Measurements from ENCODE around the gene PLXNC1.
A peak's percentile ranks its signal among the peaks of the same experiment; 100 is the strongest.

The PLXNC1 gene

GRCh38 chr12:94205822-94206221 is 57.4 kb downstream of the PLXNC1 start:
- DNase-seq (ENCODE audit: low spot score) = peak; percentile 24

- no peak for DNase-seq (ENCODE audit: low spot score)
These were observed 58.5 kb downstream of the PLXNC1 start for GRCh38 chr12:94206886-94207285.

GRCh38 chr12:94207467-94207848 is 59.1 kb downstream of the PLXNC1 start:
- no peak for DNase-seq (ENCODE audit: low spot score)

GRCh38 chr12:94207849-94208621 is 59.7 kb downstream of the PLXNC1 start:
- DNase-seq (ENCODE audit: low spot score) = peak; percentile 78

- DNase-seq (ENCODE audit: low spot score) = peak; percentile 63
These were observed 60.2 kb downstream of the PLXNC1 start for GRCh38 chr12:94208622-94208966.

GRCh38 chr12:94209240-94209639 is 60.9 kb downstream of the PLXNC1 start:
- DNase-seq (ENCODE audit: low spot score) = no peak

GRCh38 chr12:94211021-94211420 is 62.6 kb downstream of the PLXNC1 start:
- DNase-seq (ENCODE audit: low spot score) = no peak

GRCh38 chr12:94218233-94218632 is 69.9 kb downstream of the PLXNC1 start:
- DNase-seq (ENCODE audit: low spot score) = no peak

- no peak for DNase-seq (ENCODE audit: low spot score)
These were observed 71.4 kb downstream of the PLXNC1 start for GRCh38 chr12:94219622-94220302.

GRCh38 chr12:94220804-94221203 is 72.4 kb downstream of the PLXNC1 start:
- DNase-seq (ENCODE audit: low spot score) = no peak

GRCh38 chr12:94222351-94223084 is 74.1 kb downstream of the PLXNC1 start:
- DNase-seq (ENCODE audit: low spot score) = no peak

GRCh38 chr12:94223842-94224241 is 75.5 kb downstream of the PLXNC1 start:
- DNase-seq (ENCODE audit: low spot score) = no peak

- no peak for DNase-seq (ENCODE audit: low spot score)
These were observed 77.1 kb downstream of the PLXNC1 start for GRCh38 chr12:94225506-94225905.

- DNase-seq (ENCODE audit: low spot score) = no peak
These were observed 77.7 kb downstream of the PLXNC1 start for GRCh38 chr12:94225947-94226630.

GRCh38 chr12:94227066-94227465 is 78.7 kb downstream of the PLXNC1 start:
- DNase-seq (ENCODE audit: low spot score) = no peak

- DNase-seq (ENCODE audit: low spot score) = no peak
These were observed 80.1 kb downstream of the PLXNC1 start for GRCh38 chr12:94228488-94228907.

- no peak for DNase-seq (ENCODE audit: low spot score)
These were observed 81.5 kb downstream of the PLXNC1 start for GRCh38 chr12:94229902-94230301.

GRCh38 chr12:94230357-94230905 is 82.1 kb downstream of the PLXNC1 start:
- no peak for DNase-seq (ENCODE audit: low spot score)

GRCh38 chr12:94231709-94232108 is 83.3 kb downstream of the PLXNC1 start:
- no peak for DNase-seq (ENCODE audit: low spot score)

- DNase-seq (ENCODE audit: low spot score) = no peak
These were observed 87.5 kb downstream of the PLXNC1 start for GRCh38 chr12:94235848-94236247.

GRCh38 chr12:94239332-94239993 is 91.1 kb downstream of the PLXNC1 start:
- DNase-seq (ENCODE audit: low spot score) = no peak

- no peak for DNase-seq (ENCODE audit: low spot score)
These were observed 91.8 kb downstream of the PLXNC1 start for GRCh38 chr12:94240171-94240570.

Measured in activated CD4-positive, alpha-beta T cell treated with anti-CD3 and anti-CD28 coated beads, Interleukin-2, Interleukin-4, amounts not matched to agents 100 ng/mL and 50 ng/mL, durations not matched to agents 16 hours and 8 hours (primary cell).